ENCODE results near the gene GPC4.

Gene GPC4

DNA sequence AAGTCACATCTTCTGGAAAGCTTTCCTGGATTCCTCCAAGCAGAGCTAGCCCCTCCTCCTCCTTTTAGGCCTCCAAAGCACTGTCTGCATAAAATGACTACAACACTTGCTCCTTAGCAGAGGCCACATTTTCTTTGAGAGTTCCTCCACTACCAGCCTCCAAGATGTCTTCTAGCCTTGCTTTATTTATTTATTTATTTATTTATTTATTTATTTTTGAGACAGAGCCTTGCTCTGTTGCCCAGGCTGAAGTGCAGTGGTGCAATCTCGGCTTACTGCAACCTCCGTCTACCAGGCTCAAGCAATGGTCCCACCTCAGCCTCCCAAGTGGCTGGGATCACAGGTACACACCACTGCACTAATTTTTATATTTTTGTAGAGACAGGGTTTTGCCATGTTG lies 4.6 kb upstream of the GPC4 start:
- DNase-seq (ENCODE audit: low read depth), result no peak
- H3K4me3 ChIP-seq (ENCODE audit: low read length), result no peak overlapping the region
- TF ChIP-seq, protein P1, sequence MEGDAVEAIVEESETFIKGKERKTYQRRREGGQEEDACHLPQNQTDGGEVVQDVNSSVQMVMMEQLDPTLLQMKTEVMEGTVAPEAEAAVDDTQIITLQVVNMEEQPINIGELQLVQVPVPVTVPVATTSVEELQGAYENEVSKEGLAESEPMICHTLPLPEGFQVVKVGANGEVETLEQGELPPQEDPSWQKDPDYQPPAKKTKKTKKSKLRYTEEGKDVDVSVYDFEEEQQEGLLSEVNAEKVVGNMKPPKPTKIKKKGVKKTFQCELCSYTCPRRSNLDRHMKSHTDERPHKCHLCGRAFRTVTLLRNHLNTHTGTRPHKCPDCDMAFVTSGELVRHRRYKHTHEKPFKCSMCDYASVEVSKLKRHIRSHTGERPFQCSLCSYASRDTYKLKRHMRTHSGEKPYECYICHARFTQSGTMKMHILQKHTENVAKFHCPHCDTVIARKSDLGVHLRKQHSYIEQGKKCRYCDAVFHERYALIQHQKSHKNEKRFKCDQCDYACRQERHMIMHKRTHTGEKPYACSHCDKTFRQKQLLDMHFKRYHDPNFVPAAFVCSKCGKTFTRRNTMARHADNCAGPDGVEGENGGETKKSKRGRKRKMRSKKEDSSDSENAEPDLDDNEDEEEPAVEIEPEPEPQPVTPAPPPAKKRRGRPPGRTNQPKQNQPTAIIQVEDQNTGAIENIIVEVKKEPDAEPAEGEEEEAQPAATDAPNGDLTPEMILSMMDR (conservative IDR thresholded peaks at IDR 0.05; ENCODE audit: low read depth, low read length), result no peak

DNA sequence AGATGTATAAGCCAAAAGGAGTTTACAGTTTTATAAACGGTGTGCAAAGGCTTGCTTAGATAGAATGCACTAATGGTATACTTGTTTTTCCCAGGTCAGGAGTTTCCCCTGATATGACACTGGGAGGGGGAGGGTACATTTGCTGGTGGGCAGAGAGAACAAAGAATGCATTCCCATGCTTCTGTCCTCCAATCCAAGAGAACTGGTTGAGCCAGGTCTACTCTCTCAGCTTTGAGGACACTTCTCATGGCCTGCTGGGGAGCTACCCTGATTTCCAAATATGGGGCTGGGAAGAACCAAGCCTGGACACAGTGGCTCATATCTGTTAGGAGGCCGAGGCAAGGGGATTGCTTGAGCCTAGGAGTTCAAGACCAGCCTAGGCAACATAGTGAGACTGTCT lies 3.3 kb upstream of the GPC4 start:
- no peak overlapping the region for H3K4me3 ChIP-seq (ENCODE audit: low read length)
- DNase-seq (ENCODE audit: low read depth), result no peak
- TF ChIP-seq, protein P1 (conservative IDR thresholded peaks at IDR 0.05; ENCODE audit: low read depth, low read length), result no peak

DNA sequence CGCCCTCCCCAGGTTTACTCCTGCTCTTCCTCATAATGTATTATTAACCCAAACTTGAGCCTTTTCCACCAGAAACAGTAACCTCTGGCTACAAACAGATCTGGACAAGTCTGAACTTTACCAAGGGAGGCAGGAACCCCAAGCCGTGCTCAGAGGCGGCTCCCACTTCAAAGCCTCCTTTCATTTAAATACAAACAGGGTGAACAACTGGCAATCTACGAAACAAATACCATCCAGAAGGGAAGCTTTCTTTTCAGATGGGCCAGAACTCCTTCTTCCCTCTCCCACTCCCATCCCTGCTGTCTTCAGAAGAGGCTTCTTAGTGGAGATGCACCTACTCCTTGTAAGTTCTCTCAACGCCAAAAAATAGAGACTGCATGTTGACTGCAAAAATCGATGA lies 2.1 kb upstream of the GPC4 start:
- DNase-seq (ENCODE audit: low read depth), result no peak
- H3K4me3 ChIP-seq (ENCODE audit: low read length), result no peak overlapping the region
- TF ChIP-seq, protein P1 (conservative IDR thresholded peaks at IDR 0.05; ENCODE audit: low read depth, low read length), result no peak

DNA sequence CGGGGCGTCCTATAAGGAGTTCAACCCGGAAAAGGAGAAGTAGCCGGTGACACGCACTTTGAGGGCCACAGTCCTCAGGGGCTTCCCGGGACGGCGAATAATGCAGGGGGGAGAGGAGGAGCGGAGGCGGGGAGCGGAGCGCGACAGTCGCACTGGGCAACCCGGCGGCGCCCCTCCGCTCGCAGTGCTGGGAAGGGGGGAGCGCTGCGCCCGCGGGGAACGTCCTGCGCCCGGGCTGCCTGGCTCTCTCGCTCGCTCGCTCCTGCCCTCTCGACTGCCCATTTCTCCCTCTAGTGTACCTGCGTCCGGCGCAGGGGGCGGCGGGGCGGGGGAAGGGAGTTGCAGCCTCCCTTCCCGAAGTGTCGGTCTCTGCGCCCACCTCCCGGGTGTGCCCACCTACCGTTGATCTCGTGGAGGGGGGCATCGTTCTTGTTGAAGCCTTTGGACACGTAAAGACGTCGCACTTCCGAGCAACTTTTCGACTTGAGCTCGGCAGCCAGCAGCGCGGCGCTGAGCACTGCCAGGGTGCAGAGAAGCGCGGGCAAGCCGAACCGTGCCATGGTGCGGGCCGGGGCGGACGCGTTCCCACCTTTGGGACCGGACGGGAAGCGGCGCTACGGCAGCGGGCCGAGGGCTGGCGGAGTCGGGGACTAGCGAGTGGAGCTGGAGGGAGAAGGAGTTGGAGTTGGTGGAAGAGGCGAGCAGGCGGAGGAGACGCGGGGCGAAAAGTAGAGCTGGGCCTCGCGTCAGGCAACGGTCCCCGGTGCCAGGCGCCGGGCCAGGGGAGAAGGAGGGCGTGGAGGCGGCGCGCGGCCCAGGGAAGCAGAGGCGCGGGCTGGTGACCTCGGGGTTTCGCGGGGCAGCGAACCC lies 648 bp downstream of the GPC4 start:
- TF ChIP-seq, protein P1 (conservative IDR thresholded peaks at IDR 0.05; ENCODE audit: low read depth, low read length), result no peak
- DNase-seq (ENCODE audit: low read depth), result no peak
- peak overlapping the region; percentile 53 for H3K4me3 ChIP-seq (ENCODE audit: low read length)

DNA sequence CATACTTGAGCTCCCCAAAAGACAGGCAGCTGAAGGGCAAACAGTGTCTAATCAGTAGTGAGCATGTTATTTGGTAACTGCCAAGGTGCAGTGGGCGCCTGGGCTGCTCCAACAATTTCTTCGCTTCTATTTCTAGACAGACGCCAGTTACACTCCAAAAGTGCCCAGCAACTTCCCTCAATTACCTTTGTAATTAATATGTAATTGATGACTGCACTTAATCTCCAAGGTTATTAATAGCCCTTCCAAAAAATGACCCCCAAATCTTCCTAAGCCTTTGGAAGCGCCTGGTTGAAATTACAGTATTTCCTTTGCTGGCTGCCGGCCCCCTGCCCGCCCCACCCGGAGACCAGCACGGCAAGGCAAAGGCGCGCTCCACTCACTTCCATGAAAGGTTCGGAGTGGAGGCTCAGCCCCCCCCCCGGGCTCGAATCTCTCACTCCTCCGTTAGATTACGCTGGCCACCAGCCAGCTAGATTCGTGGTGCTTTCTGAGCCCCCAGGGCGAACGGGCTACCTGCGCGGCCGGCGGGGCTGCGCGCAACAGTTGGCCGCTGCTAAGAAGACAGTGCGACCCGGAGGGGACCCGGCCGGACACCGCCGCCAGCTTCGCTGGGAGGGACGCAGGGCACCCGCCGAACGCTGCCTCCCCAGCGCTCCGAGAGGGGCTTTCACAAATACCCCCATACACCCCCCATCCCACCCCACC lies 1.9 kb downstream of the GPC4 start:
- peak overlapping the region; percentile 53 for H3K4me3 ChIP-seq (ENCODE audit: low read length)

DNA sequence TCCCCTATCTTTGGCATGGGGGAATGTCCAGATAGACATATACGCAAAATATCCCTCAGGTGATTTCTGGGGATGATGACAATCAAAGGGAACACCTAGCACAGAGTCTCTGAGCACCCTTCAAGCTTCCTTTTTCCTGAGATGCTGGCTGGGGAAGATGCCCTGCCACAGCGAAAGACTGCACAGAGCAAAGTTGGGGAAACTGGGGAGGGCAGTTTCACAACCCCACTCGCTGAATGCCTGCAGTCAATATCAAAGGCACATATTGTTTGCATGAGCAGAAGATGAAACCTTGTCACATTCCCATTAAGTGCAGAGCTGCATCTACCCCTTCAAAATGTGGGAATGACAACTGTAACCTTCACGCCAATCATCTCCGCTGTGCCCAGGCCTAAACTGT lies 2.6 kb downstream of the GPC4 start:
- TF ChIP-seq, protein P1 (conservative IDR thresholded peaks at IDR 0.05; ENCODE audit: low read depth, low read length), result no peak
- no peak for DNase-seq (ENCODE audit: low read depth)
- H3K4me3 ChIP-seq (ENCODE audit: low read length), result no peak overlapping the region

More for the DNA sequence above, 1.9 kb downstream of the GPC4 start:
- TF ChIP-seq, protein P1 (conservative IDR thresholded peaks at IDR 0.05; ENCODE audit: low read depth, low read length), result no peak
- no peak for DNase-seq (ENCODE audit: low read depth)

Data from retinal pigment epithelial cell (primary cell).